Ectodermal cell (in vitro differentiated cells): ENCODE data around the gene RAB1A. TPM values are rescaled to one million over a fixed set of nuclear protein-coding genes. Genes with fewer than 3 reads are reported as not detected.
"Not testable (repeated sequence)": the region's sequence is repeated elsewhere in the genome, so short reads cannot be mapped to it uniquely, and the experiment has no call there.

Source experiments
- H3K27ac ChIP-seq: 2 replicates; pipeline ENCODE4 v1.7.0; 2013; ENCODE audit warnings: mild to moderate bottlenecking, low read depth, low read length; ENCODE audit not compliant: insufficient read depth, poor library complexity, severe bottlenecking
- H3K27me3 ChIP-seq: 2 replicates; pipeline ENCODE4 v1.7.0; 2013; ENCODE audit warnings: mild to moderate bottlenecking, low read length; ENCODE audit not compliant: insufficient read depth, control insufficient read depth, poor library complexity, severe bottlenecking
- H3K36me3 ChIP-seq: one replicate; pipeline ENCODE4 v1.7.0; 2013; ENCODE audit warnings: low read length; ENCODE audit not compliant: control insufficient read depth, insufficient read depth
- H3K4me1 ChIP-seq: one replicate; pipeline ENCODE4 v1.7.0; 2013; ENCODE audit warnings: low read length; ENCODE audit not compliant: control insufficient read depth, insufficient read depth
- H3K4me3 ChIP-seq: 2 replicates; pipeline ENCODE4 v1.7.0; 2013; ENCODE audit warnings: low read depth, low read length, control low read depth; ENCODE audit not compliant: insufficient read depth
- H3K9me3 ChIP-seq: 2 replicates; pipeline ENCODE4 v1.7.0; 2013; ENCODE audit warnings: mild to moderate bottlenecking, low read length, moderate library complexity; ENCODE audit not compliant: control insufficient read depth
- WGBS, 2 experiments: methylation state at CpG; one replicate each; pipeline ENCODE4 v1.1.7; 2013; ENCODE audit warnings: missing lambda C conversion rate in 2 of 2; 5-methylcytosine and 5-hydroxymethylcytosine counted together
- polyA plus RNA-seq, 4 experiments: library from polyadenylated mRNA; stranded (reverse); fragments of 50-300 nt; gene quantifications; one replicate each; pipeline ENCODE4 v1.2.3, GENCODE V29; 2013

The RAB1A gene
- 137 TPM for polyA plus RNA-seq (2013, experiment 1 of 4)
- polyA plus RNA-seq (2013, experiment 2 of 4): 152 TPM
- polyA plus RNA-seq (2013, experiment 3 of 4): 133 TPM
- polyA plus RNA-seq (2013, experiment 4 of 4): 145 TPM

- 0 to 1% methylated on average over 76 of the region's 76 CpGs for WGBS, 2 experiments
- no peaks in the 10 kb centered on the region for H3K27me3 ChIP-seq
Measured at GRCh38 chr2:65129826-65130663, at the start of gene RAB1A. Gene RAB1A (minus strand): TSS chr2:65130106. CDS start chr2:65129915, 191 bp downstream.

GRCh38 chr2:65177751-65178442, 48.0 kb upstream of the RAB1A start:
- WGBS, 2 experiments: 90 to 95% methylated on average over 7 of the region's 8 CpGs
- Histone ChIP-seq H3K27ac (no peak overlapping the region), H3K4me3 (no peak overlapping the region), H3K27me3 (no peaks in the 10 kb centered on the region), H3K36me3 (no peaks in the 10 kb centered on the region), H3K4me1 (no peaks in the 10 kb centered on the region), H3K9me3 (no peaks in the 10 kb centered on the region)

More at GRCh38 chr2:65129826-65130663, at the start of gene RAB1A:
- Histone ChIP-seq H3K4me1 (peaks cover 5% of the 10 kb centered on the region), H3K9me3 (no peaks in the 10 kb centered on the region), H3K36me3 (no peaks in the 10 kb centered on the region), H3K27ac (peak within 1 kb of the TSS; percentile 95), H3K4me3 (peak within 1 kb of the TSS; percentile 87)

- 95 to 96% methylated on average over 23 of the region's 23 CpGs for WGBS, 2 experiments
- Histone ChIP-seq H3K27me3 (no peaks in the 10 kb centered on the region), H3K36me3 (no peaks in the 10 kb centered on the region), H3K4me1 (no peaks in the 10 kb centered on the region), H3K27ac (no peak overlapping the region), H3K4me3 (no peak overlapping the region), H3K9me3 (no peaks in the 10 kb centered on the region)
Measured at GRCh38 chr2:65175894-65176530, 46.1 kb upstream of the RAB1A start.

- 84 to 96% methylated on average over 3 of the region's 3 CpGs for WGBS, 2 experiments
Measured at GRCh38 chr2:65174031-65174430, 44.1 kb upstream of the RAB1A start.

GRCh38 chr2:65172994-65173790, 43.3 kb upstream of the RAB1A start:
- Histone ChIP-seq H3K27me3 (no peaks in the 10 kb centered on the region), H3K4me3 (no peak overlapping the region), H3K36me3 (no peaks in the 10 kb centered on the region), H3K9me3 (no peaks in the 10 kb centered on the region), H3K27ac (no peak overlapping the region), H3K4me1 (no peaks in the 10 kb centered on the region)
- 89 to 93% methylated on average over 12 of the region's 12 CpGs for WGBS, 2 experiments

More at GRCh38 chr2:65174031-65174430, 44.1 kb upstream of the RAB1A start:
- not testable (repeated sequence) for H3K9me3 ChIP-seq, H3K4me3 ChIP-seq, H3K36me3 ChIP-seq, H3K27me3 ChIP-seq, H3K27ac ChIP-seq, H3K4me1 ChIP-seq

- not testable (repeated sequence) for H3K27ac ChIP-seq, H3K4me1 ChIP-seq, H3K27me3 ChIP-seq, H3K36me3 ChIP-seq, H3K4me3 ChIP-seq, H3K9me3 ChIP-seq
- WGBS, 2 experiments: 91% methylated on average over 14 of the region's 14 CpGs
Measured at GRCh38 chr2:65170611-65171477, 40.9 kb upstream of the RAB1A start.

GRCh38 chr2:65169760-65170136, 39.8 kb upstream of the RAB1A start:
- Histone ChIP-seq H3K4me3 (no peak overlapping the region), H3K36me3 (no peaks in the 10 kb centered on the region), H3K9me3 (no peaks in the 10 kb centered on the region), H3K27ac (no peak overlapping the region), H3K4me1 (no peaks in the 10 kb centered on the region), H3K27me3 (no peaks in the 10 kb centered on the region)
- 91 to 94% methylated on average over 4 of the region's 4 CpGs for WGBS, 2 experiments

GRCh38 chr2:65165558-65165957, 35.7 kb upstream of the RAB1A start:
- Histone ChIP-seq H3K9me3 (no peaks in the 10 kb centered on the region), H3K27ac (no peak overlapping the region), H3K36me3 (no peaks in the 10 kb centered on the region), H3K4me1 (no peaks in the 10 kb centered on the region), H3K27me3 (no peaks in the 10 kb centered on the region), H3K4me3 (no peak overlapping the region)
- WGBS, 2 experiments: 89% methylated on average over 6 to 7 of the region's 7 CpGs

GRCh38 chr2:65164426-65164891, 34.6 kb upstream of the RAB1A start:
- H3K4me1 ChIP-seq: no peaks in the 10 kb centered on the region
- WGBS, 2 experiments: 91 to 92% methylated on average over 2 of the region's 2 CpGs
- H3K27ac ChIP-seq: peak overlapping the region; percentile 26

More at GRCh38 chr2:65164426-65164891, 34.6 kb upstream of the RAB1A start:
- Histone ChIP-seq H3K4me3 (no peak overlapping the region), H3K9me3 (no peaks in the 10 kb centered on the region), H3K36me3 (no peaks in the 10 kb centered on the region), H3K27me3 (no peaks in the 10 kb centered on the region)
